GM19463 (cell line): ENCODE data around the gene EVA1B.
A peak's percentile ranks its signal among the peaks of the same experiment; 100 is the strongest.

ENCODE experiments used
- ATAC-seq: cut with Tn5 transposase; IDR thresholded peaks from one replicate; pipeline ENCODE4 v1.9.1; 2021; ENCODE audit warnings: mild to moderate bottlenecking, moderate library complexity; ENCODE audit not compliant: unreplicated experiment

The EVA1B gene

DNA sequence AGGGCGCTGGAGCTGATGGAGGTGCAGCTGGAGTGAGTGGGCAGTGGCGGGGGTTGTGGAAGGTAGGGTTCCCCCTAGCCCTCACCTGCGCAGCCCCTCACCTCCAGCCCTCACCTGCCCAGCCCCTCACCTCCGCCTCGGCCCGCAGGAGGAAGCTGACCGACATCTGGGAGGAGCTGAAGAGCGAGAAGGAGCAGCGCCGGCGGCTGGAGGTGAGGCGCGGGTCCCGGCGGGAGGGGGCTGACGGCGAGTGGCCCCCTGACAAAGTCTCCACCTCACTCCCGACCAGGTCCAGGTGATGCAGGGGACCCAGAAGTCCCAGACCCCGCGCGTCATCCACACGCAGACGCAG is 2.7 kb downstream of the EVA1B start:
- no peak for ATAC-seq

- no peak for ATAC-seq
These were observed 3.1 kb downstream of the EVA1B start for GRCh38 chr1:36320291-36320761.

GRCh38 chr1:36309397-36309796 is 14.0 kb downstream of the EVA1B start:
- ATAC-seq, result no peak

- ATAC-seq, result no peak
These were observed 15.7 kb downstream of the EVA1B start for GRCh38 chr1:36307601-36308330.

DNA sequence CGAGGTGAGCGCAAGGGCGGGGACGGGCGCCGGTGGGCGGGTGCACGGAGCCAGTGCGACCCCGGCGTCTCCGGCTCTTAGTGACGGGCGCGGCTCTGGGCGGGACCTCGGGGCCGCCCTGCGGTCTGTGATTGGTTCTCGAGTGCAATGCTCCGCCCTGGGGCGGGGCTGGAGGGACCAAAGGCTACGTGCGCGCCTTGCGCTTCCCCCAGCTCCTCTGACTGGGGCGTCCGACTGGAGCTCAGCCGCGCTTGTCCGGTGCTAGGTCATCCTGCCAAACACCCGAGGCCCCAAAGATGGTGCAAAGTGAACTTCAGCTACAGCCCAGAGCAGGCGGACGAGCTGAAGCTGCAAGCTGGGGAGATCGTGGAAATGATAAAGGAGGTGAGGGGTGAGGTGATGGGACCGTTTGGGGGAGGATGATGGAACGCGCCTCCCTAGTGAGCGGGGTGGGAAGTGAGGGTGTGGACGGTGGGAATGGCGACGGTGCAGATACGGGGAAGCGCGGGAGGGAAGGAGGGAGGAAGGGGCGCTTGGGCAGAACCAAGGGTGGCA is 16.5 kb downstream of the EVA1B start:
- ATAC-seq, result peak; percentile 99

DNA sequence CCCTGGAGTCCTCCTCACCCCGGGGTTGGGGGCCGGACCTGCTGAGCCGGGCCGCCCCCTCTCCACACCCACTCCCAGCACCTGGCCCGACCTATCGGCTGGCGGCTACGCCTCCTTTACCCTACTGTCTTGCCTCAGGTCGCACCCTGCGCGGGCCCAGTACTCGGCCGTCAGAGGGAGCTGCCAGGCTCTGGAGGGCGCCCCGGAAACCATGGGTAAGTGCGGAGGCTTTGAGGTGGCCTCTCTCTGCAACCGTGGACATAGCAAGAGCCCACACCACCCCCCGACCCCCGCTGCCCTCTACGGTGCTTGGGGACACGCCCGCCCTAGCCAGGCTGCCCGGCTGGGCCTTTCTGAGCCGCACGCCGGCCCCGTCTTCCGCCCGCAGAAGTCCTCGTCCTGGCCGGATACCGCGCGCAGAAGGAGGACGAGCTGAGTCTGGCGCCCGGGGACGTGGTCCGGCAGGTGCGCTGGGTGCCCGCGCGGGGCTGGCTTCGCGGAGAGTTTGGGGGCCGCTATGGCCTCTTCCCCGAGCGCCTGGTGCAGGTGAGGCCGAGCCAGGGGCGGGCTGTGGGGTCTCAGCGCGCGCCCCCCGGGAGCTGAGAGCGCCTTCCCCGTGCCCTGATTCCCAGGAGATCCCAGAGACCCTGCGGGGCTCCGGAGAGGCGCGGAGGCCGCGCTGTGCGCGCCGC is 17.1 kb downstream of the EVA1B start, which contains the start of gene SH3D21:
TSS of gene SH3D21 (plus strand) at position 159 of the 692 bp plus-strand sequence. CDS start at position 212, 53 bp downstream.
- peak; percentile 28 for ATAC-seq

DNA sequence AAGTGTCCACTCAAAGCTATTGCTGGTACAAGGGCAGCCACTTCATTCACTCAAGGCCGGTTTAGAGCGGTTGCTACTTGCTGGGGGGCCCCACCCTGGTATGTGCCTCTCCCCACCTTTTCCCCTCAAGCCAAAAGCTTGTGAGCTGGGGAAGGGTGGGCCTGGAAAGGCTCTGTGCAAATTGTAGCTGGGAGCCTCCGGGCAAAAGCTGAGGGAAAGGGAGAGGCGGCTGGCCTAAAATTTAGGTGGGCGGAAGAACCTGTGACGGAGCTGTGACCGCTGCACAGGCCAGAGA is 17.6 kb downstream of the EVA1B start:
- no peak for ATAC-seq

DNA sequence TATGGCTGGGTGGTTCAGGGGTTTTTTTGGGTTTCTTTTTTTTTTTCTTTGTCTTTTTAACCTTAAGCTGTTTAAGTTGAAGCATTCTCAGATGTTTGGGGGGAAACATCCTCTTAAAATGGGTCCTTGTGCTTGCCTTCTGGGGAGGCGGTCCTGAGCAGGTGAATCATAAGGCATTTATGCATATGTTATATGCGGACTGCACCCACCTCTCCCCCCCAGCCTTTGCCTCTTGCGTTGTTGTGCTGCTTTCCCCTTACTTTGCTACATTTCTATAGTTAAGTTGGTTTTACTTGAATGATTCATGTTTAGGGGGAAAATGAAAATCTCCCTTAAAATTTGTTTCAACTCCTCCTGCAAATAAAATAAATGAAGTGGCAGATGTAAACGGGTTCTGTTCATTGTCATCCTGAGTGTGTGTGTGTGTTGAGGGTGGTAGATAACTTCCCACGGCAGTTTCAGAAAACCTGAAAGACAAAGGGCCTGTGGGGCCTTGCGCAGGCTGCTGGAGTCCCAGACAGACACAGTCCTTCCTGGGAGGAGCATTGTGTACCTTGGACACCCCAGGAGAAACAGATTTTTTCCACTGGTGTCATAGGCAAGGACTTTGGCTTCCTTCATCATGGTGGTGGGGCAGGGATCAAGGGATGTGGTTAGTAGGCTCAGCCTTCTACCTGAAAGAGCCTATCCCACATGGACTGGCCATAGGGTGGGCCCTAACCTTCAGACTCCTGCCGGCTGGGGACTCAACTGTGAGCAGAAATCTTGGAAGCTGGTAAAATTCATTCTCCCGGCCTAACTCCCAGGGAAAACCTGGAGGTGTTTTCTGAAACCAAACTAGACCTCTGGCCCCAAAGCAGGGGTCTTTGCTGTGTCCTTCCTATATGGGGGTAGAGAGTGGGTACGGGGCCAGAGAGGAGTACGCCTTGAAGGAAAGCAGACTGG is 18.2 kb downstream of the EVA1B start:
- no peak for ATAC-seq

DNA sequence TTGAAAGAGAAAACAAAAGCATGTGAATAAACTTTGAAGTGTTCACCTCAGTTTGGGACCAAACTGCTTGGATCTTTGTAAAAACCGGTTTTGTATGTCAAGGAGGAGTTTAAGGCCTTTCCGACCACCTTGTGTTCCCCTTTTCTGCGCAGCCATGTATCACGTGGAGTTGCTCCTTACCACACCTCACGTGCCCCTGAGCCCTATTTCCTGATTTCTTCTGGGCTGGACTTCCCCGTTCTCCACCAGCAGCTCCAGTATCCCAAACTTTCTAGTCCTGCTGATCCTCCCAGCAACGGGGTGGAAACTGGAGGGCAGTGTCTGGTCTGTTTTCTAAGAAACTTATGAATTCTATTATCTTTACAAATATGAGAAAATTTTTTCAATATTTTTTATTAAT is 18.9 kb downstream of the EVA1B start:
- ATAC-seq, result no peak

DNA sequence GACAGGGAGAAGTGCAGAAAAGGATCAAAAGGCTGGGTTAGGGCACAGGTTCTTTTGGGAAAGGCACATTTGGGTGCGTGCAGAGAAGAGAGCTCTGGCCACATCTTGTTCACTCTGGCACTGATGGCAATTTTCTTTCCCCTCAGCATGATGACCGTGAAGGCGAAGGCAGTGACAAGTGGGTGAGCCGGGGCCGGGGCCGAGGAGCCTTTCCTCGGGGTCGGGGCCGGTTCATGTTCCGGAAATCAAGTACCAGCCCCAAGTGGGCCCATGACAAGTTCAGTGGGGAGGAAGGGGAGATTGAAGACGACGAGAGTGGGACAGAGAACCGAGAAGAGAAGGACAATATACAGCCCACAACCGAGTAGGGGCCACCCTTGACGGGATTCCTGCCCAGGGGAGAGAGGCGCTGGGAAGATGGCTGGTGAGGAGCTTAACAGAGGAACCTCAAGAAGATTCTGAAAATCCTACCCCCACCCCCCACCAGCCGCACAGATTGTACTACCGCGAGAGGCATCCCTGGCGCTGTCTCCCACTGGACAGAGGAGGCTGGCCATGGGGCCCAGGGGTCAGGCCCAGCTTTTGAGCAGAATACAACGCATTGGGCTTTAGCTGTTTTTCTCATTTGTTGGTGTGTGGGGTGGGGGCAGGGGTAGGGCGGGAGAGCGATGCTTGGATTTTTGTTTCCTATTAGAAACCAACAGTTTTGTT is 19.6 kb downstream of the EVA1B start:
- ATAC-seq, result no peak

- ATAC-seq, result no peak
These were observed 20.2 kb downstream of the EVA1B start for GRCh38 chr1:36303244-36303643.

DNA sequence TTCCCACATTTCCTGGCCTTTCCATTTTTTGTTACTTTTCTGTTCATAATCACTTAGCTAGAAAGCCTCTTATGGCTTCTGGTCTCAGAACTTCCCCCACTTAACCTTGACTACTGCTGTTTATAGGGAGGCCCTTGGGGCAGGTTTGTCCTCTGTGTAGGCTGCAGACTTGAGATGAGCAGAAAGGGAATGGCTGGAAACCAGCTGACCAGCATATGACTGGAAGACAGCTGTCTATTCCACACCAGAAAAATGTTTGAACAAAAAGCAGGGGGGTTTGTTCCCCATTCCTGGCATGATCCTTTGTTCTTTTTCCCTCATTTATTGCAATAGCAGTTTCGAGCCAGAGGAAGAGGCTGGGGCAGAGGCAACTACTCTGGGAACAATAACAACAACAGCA is 22.2 kb downstream of the EVA1B start:
- no peak for ATAC-seq

GRCh38 chr1:36300526-36300925 is 22.9 kb downstream of the EVA1B start:
- no peak for ATAC-seq

- ATAC-seq, result no peak
These were observed 24.8 kb downstream of the EVA1B start for GRCh38 chr1:36298640-36299039.

- ATAC-seq, result no peak
These were observed 26.4 kb downstream of the EVA1B start for GRCh38 chr1:36297062-36297461.

DNA sequence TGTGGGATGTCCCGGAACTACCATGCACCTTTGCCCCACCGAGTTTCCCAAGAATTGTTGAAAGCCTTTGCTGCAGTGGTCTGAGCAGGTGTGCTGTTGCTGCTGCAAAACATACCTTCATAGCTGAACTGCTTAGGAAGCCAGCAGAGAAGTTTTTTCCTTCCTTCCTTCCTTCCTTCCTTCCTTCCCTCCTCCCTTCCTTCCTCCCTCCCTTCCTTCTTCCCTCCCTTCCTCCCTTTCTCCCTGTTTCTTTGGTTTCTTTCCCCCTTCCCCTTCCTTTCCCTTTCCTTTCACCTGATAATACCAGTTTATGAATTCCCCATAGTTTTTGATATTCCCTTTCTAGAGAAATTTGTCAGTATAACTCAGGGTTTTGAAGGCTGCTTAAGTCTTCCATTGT is 28.1 kb downstream of the EVA1B start:
- ATAC-seq, result no peak

DNA sequence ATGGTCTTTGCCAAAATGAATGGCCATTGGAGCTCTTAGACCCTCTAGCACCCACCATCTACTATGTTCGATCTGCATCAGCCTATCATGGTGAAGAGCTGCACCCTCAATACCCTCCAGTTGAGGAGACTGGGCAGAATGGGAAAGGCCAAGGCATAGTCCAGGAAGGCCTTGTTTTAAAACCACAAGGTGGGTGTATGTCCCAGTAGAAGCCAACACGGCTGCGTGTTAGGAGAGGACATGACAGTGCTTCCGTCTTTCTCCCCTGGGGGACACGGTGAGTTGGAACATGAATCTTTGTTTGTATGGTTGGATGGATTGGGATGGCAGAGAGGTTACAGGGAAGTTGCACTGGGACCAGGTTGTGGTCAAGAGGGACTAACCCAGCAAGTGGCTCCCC is 35.9 kb downstream of the EVA1B start:
- no peak for ATAC-seq

- ATAC-seq, result no peak
These were observed 36.6 kb downstream of the EVA1B start for GRCh38 chr1:36286802-36287201.

DNA sequence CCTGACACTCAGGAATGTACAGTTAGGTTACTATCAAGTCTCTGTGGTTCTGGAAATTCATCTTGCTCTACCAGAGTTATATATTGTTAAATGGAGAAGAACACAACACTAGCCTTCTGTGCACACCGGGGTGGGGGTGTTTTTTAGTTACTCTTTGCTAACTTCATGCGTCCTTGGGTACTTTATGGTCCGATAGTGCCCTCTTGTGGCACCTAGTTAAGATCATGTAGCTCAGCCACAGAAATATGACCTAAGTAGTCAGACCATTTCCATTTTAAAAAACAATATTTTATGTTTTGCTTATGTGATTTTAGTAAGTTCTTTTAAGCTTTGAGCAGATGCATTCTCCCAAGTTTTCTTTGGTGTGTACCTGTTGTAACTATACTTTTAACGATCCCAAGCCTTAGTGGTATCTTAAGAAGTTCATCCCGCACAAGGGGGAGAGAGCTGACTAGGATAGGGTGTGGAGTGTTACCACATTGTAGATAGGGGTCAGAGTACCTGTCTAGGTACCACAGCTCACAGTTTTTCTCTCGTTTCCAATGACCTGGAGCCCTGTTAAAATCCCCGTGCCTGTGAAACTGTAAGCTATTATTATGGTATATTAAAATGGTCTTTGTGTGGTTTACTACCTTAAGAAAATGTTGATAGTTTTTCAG is 37.9 kb downstream of the EVA1B start:
- ATAC-seq, result no peak

DNA sequence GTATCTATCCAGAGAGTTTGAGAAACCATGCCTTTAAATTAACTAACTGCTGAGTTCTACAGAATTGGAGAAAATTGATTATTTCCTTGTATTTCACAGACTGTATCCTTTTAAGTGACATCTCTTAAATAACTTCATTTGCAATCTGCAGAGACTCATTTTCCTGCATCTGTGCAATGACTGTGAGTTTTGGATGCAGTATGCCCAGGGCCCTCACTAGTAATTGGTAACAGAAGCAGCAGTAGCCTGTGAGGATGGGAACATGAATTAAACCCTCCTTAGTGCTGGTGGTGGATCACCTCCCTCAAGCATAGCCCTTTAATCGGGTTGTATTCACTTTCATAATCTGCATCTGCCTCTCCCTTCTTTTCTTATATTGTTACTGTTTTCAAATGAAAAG is 38.9 kb downstream of the EVA1B start:
- ATAC-seq, result no peak
